HG03571 (cell line): ENCODE results near the gene TRIM37.
"Not testable (repeated sequence)": the region's sequence is repeated elsewhere in the genome, so short reads cannot be mapped to it uniquely, and the experiment has no call there.

Experiments
- ATAC-seq: cut with Tn5 transposase; IDR thresholded peaks from one replicate; pipeline ENCODE4 v1.9.1; 2021; ENCODE audit not compliant: unreplicated experiment

TRIM37 gene

GRCh38 chr17:59115474-59115873 lies 8.8 kb upstream of the TRIM37 start:
- no peak for ATAC-seq

GRCh38 chr17:59111539-59111938 lies 4.9 kb upstream of the TRIM37 start:
- no peak for ATAC-seq

DNA sequence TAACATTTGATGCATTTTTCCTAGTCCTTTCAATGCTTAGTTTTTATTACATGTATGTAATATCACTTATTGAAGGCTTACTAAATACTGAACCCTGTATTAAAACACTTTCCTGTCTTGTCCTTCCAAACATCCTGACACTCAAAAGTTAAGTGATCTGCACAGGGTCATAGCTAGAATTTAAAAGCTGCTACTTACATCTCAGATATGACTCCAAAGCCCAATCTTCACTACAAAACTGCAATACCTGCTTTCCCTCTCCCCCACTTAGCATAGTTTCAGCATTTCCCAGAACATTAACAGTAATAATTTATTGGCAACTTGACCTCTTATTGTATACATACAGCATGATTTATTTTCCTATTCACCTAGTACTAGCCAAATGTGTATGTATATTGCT lies 4.3 kb upstream of the TRIM37 start:
- no peak for ATAC-seq

GRCh38 chr17:59108400-59109102 lies 1.9 kb upstream of the TRIM37 start:
- ATAC-seq, result no peak

- no peak for ATAC-seq
Observed at GRCh38 chr17:59107306-59107670, 608 bp upstream of the TRIM37 start.

DNA sequence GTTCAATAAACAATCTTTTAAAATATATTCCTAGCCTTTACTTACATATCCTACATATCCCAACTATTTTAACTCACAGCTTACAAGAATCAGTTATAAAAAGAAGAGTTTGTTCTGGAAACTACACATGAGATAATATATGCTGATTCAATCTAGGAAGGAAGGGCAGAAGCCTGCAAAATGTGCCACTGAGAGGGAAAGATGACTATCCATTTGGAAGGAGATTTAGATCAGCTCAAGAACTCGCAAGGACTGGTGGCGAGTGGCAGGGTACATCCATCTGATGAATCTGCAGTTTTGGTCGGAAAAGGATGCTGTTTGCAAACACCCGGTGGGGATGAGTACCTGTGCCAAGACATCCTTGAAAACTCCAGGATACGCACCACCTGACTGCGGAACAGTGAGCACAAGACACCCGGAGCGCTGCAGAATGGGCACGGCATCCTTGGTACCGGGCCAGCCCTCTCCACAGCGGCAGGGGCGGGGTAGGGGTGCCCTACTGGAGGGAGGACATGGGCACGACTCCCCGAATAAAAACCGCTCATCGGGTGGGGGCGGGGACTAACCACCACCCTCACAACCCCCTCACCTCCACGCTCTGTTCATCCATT lies 723 bp downstream of the TRIM37 start:
- ATAC-seq, result peak; percentile 18

DNA sequence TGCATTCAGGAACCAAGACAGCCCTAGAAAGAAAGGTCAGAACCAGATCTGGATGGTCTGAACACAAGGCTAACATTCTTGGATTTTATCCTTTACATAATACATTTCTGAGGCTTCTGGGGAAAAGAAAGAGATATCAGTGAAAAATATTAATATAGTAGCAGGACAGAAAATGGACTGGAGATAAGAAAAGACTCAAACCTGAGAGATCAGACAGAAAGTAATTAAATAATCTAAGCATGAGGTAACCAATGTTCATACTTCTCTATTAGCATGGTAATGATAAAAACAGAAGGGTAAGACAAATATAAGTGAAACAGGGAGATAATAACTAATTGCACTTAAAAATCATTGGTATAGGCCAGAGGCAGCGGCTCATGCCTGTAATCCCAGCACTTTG lies 5.5 kb downstream of the TRIM37 start:
- ATAC-seq, result no peak

DNA sequence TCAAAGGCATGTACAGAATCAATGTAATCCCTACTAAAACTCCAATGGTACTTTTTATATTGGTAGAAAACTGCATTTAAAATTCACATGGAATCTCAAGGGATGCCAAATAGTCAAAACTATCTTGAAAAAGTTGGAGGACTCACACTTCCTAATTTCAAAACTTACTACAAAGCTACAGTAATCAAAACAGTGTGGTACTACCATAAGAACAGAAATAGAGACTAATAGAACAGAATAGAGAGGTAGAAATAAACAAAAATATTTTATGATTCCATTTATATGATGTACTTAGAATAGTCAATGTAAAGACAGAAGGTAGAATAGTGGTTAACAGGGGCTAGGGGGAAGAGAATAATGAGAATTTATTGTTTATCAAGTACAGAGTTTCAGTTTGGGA lies 8.8 kb downstream of the TRIM37 start:
- no peak for ATAC-seq

DNA sequence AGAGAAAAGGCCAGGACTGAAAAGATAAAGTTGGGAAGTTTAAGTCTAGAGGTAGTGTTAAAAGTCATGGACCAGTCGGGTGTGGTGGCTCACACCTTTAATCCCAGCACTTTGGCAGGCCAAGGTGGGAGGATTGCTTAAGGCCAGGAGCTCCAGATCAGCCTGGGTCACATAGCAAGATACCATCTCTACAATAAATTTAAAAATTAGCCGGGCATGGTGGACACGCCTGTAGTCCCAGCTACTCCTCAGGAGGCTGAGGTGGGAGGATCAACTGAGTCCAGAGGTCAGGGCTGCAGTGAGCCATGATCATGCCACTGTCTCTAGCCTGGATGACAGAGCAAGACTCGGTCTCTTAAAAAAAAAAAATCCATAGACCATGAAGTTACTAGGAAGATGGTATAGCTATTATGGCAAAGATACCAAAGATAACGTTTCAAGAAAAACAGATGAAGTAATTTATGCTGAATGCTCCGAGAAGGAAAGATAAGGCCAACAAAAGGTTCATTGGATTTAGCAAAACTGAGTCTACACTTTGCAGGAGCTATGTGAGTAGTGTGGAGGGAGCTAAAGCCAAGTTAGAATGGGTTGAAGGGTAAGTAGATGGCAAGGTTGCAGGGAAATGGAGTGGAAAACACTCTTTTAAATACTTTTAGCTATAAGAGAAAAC lies 11.7 kb downstream of the TRIM37 start:
- no peak for ATAC-seq

DNA sequence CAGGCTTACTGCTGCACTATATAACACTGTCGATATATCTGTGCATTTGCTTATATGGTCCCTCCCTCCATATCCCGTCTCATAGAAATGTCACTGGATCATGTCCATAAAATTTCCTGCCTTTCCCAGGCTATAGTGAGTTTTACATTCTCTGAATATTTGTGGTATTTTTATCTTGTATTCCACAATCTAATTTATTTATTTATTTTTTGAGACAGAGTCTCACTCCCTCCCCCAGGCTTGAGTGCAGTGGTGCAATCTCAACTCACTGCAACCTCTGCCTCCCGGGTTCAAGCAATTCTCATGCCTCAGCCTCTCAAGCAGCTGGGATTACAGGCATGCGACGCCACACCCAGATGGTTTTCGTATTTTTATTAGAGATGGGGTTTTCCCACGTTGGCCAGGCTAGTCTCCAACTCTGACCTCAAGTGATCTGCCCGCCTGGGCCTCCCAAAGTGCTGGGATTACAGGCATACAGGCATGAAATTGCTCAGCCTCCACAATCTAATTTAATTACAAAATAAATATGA lies 12.9 kb downstream of the TRIM37 start:
- ATAC-seq, result no peak

DNA sequence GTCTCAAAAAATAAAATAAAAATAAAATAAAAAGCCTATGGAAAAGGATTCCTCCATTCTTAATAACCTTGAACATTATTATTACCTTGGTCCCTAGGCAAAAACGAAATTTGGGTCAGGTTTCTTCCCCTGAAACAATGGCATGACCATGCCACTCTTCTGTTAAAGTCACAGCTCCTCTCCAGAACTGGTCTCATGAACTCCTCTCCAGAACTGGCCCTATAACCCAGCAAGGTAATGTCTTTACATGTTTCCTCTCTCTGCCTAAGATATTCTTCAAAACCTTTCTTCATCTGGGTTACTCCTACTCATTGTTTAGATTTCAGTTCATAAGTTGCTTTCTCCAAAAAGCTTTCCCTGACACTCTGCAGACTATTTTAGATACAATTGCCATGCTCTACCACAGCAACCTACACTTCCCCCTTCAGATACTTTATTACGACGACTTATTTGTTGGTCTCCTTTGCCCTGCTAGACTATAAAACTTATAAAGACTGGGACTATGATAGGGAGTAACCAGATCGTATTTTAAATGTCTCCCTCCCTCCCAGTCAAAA lies 13.5 kb downstream of the TRIM37 start:
- ATAC-seq, result no peak

- not testable (repeated sequence) for ATAC-seq
Observed at GRCh38 chr17:59090593-59090992, 16.1 kb downstream of the TRIM37 start.

GRCh38 chr17:59084154-59084553 lies 22.5 kb downstream of the TRIM37 start:
- no peak for ATAC-seq

DNA sequence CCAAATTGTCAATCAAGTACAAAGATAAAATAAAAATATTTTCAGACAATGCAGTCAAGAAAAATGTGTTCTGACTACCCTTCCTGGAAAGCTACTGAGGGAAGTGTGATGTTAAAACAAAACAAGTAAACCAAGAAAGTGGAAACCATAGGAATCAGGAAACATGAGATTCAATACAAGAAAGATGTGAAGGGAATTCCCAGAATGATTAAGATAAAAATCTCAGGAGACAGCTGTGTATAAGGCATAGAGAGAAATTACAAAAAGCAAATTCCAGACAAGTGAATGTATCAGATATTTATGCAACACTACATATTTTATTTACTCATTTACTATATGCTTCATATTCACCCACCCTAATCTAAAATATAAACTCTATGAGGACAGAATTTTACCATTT lies 32.2 kb downstream of the TRIM37 start:
- no peak for ATAC-seq

GRCh38 chr17:59073972-59074371 lies 32.7 kb downstream of the TRIM37 start:
- ATAC-seq, result no peak

DNA sequence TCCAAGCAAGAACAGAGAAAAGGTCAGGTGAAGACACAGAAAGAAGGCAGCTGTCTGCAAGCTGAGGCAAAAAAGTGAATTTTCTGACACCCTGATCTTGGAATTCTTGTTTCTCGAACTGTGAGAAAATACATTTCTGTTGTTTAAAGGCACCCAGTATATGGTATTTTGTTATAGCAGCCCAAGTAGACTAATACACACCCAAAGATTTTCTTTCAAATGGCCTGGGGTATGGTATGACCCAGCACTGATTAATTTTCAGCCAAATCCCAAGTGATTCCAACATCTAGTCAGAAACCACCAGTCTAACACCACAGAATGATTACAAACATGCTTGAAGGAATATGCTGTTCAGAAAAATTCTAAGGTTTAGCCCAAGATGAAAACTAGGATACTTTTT lies 36.8 kb downstream of the TRIM37 start:
- ATAC-seq, result no peak

DNA sequence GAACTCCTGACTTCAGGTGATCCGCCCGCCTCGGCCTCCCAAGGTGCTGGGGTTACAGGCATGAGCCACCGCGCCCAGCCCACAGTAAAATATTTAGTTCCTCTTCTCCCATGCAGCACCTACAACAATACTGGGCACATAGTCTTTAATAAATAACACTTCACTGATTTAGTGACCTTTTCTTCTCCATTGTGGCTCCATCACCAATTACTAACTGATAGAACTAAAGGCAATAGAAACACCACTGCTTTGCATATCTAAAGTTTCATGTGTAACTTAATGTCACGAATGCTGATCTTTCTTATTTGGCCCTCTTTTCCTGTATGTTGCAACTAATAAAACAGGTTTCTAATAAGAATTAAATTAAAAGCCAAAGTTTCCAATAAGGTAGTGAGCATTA lies 38.9 kb downstream of the TRIM37 start:
- no peak for ATAC-seq

GRCh38 chr17:59067340-59067739 lies 39.3 kb downstream of the TRIM37 start:
- ATAC-seq, result no peak

DNA sequence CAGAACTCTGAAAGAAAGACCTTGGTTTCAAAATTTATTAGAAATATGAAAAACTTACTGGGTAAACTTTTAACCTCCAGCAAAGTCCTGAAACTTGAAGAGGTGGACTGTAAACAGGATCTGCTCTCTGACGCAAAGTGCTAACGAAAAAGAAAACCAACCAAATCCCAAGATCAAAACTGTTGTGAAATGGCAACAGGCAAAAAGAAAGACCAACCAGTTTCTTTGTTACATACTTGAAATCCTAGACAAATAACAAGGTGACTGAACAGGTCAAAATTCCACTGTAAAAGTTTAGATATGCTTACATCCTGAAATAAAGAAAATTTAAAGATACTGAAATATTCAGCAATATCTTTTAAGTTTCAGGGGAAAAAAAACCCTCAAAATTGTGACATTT lies 44.2 kb downstream of the TRIM37 start:
- ATAC-seq, result no peak

DNA sequence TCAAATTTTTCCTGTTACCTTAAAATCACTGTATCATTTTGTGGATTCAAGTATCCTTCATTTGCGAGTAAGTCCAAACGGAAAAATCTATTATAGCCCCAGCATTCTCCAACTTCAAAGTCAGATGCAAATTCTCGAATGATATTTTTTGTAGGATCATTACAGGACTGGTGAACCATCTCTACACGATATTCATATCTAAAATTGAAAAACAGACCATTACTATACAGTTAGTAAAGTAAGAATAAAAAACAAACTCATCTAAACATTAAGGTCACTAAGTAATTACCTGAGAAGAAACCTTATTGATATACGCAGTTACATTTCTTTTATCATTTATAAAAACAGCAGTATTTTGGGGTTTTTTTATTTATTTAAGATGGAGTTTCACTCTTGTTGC lies 49.8 kb downstream of the TRIM37 start:
- ATAC-seq, result no peak

GRCh38 chr17:59049798-59050197 lies 56.9 kb downstream of the TRIM37 start:
- ATAC-seq, result no peak

DNA sequence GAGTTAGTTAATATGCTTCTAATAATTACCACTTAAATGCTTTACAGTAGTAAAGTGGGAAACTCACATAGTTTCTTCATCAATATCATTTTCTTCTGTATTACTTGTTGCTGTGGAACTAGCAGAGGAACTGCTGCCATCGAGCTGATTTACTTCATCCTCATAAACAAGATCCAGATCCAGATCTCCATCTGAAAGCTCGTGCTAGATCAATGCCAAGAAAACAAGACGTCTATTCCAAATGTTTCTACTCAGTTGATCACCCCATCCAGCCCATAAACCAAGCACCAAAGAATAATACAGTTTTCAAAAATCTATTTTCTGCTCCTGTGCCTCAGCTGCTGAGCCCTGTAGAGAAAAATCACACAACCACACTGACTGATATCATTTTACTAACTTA lies 59.1 kb downstream of the TRIM37 start:
- ATAC-seq, result no peak
